GM23338 (cell line): ENCODE data around the gene NPC1L1. TPM values are rescaled to one million over a fixed set of nuclear protein-coding genes. Genes with fewer than 3 reads are reported as not detected.
A peak's percentile ranks its signal among the peaks of the same experiment; 100 is the strongest.

ENCODE experiments used
- ATAC-seq: fragments of 200-7000 bp; cut with Tn5 transposase; 3 replicates; pipeline ENCODE4 v1.9.1; 2020
- DNase-seq: peaks from one replicate; pipeline ENCODE4 v3.0.0-alpha.2; 2015; ENCODE audit warnings: low spot score
- H2AFZ ChIP-seq: fragments of 200-600 bp; sonication (generic); 2 replicates; pipeline ENCODE4 v1.8.0; 2016; ENCODE audit warnings: antibody characterized with exemption, mild to moderate bottlenecking, moderate library complexity
- H3F3A ChIP-seq: fragments of 200-600 bp; sonication (generic); replicated peaks from 2 replicates; pipeline ENCODE4 v1.8.0; 2017; ENCODE audit warnings: antibody characterized with exemption, mixed run types, low read depth
- H3K27ac ChIP-seq: fragments of 200-600 bp; sonication (generic); 2 replicates; pipeline ENCODE4 v1.6.1; 2016; ENCODE audit warnings: low read depth
- H3K27me3 ChIP-seq: fragments of 200-600 bp; sonication (generic); 2 replicates; pipeline ENCODE4 v1.8.0; 2016; ENCODE audit warnings: mild to moderate bottlenecking, mixed run types, moderate library complexity; ENCODE audit not compliant: insufficient read depth
- H3K36me3 ChIP-seq: fragments of 200-600 bp; sonication (generic); 2 replicates; pipeline ENCODE4 v1.8.0; 2016; ENCODE audit warnings: mild to moderate bottlenecking; ENCODE audit not compliant: insufficient read depth
- H3K4me1 ChIP-seq: fragments of 200-600 bp; sonication (generic); 2 replicates; pipeline ENCODE4 v1.8.0; 2016; ENCODE audit warnings: mild to moderate bottlenecking, moderate library complexity; ENCODE audit not compliant: insufficient read depth
- H3K4me2 ChIP-seq: fragments of 200-600 bp; sonication (generic); 2 replicates; pipeline ENCODE4 v1.7.1; 2017; ENCODE audit warnings: mixed run types
- H3K4me3 ChIP-seq: fragments of 200-600 bp; sonication (generic); 2 replicates; pipeline ENCODE4 v1.6.1; 2016; ENCODE audit warnings: mixed run types
- H3K79me2 ChIP-seq: fragments of 200-600 bp; sonication (generic); replicated peaks from 2 replicates; pipeline ENCODE4 v1.8.0; 2017; ENCODE audit warnings: mild to moderate bottlenecking; ENCODE audit not compliant: insufficient read depth
- H3K9me2 ChIP-seq: fragments of 200-600 bp; sonication (generic); 2 replicates; pipeline ENCODE4 v1.8.0; 2017; ENCODE audit not compliant: insufficient read depth
- H4K20me1 ChIP-seq: fragments of 200-600 bp; sonication (generic); replicated peaks from 2 replicates; pipeline ENCODE4 v1.8.0; 2017; ENCODE audit warnings: mild to moderate bottlenecking; ENCODE audit not compliant: insufficient read depth
- H3K27ac Mint-ChIP-seq: 2 replicates; pipeline ENCODE4 v1.8.0; 2020; ENCODE audit warnings: inconsistent platforms, mild to moderate bottlenecking, moderate library complexity, mixed read lengths
- H3K27me3 Mint-ChIP-seq: 3 replicates; pipeline ENCODE4 v1.8.0; 2022; ENCODE audit warnings: low read depth, mild to moderate bottlenecking, moderate library complexity, mixed read lengths, inconsistent platforms; ENCODE audit not compliant: insufficient read depth, poor library complexity
- H3K36me3 Mint-ChIP-seq: 3 replicates; pipeline ENCODE4 v1.8.0; 2021; ENCODE audit warnings: low read depth, mild to moderate bottlenecking, inconsistent platforms, moderate library complexity, mixed read lengths
- H3K4me1 Mint-ChIP-seq: 3 replicates; pipeline ENCODE4 v1.8.0; 2020; ENCODE audit warnings: mild to moderate bottlenecking, inconsistent platforms, mixed read lengths
- H3K4me3 Mint-ChIP-seq: 3 replicates; pipeline ENCODE4 v1.8.0; 2021; ENCODE audit warnings: moderate library complexity, mild to moderate bottlenecking, inconsistent platforms, mixed read lengths
- H3K9me3 Mint-ChIP-seq: 3 replicates; pipeline ENCODE4 v1.8.0; 2020; ENCODE audit warnings: moderate library complexity, mild to moderate bottlenecking, inconsistent platforms, mixed read lengths
- CREB1 ChIP-seq: fragments of 250-450 bp; sonication (Bioruptor Pico); IDR thresholded peaks from 2 replicates; pipeline ENCODE4 v1.5.0; 2020; ENCODE audit warnings: low read depth, mild to moderate bottlenecking, moderate library complexity
- EZH2phosphoT487 ChIP-seq: fragments of 200-600 bp; sonication (generic); IDR thresholded peaks from one replicate; pipeline ENCODE4 v1.8.1; 2018; ENCODE audit warnings: antibody characterized with exemption; ENCODE audit not compliant: unreplicated experiment
- JUNB ChIP-seq: IDR thresholded peaks from one replicate; pipeline ENCODE4 v1.6.1; 2016; ENCODE audit warnings: antibody characterized with exemption; ENCODE audit not compliant: unreplicated experiment
- NANOG ChIP-seq: IDR thresholded peaks from 2 replicates; pipeline ENCODE4 v1.6.1; 2016; ENCODE audit warnings: antibody characterized with exemption, borderline replicate concordance
- POLR2AphosphoS5 ChIP-seq: IDR thresholded peaks from 2 replicates; pipeline ENCODE4 v1.6.1; 2016; ENCODE audit warnings: antibody characterized with exemption, low read depth
- STAT1 ChIP-seq: IDR thresholded peaks from one replicate; pipeline ENCODE4 v1.6.1; 2016; ENCODE audit warnings: antibody characterized with exemption; ENCODE audit not compliant: unreplicated experiment
- ZNF114 ChIP-seq: fragments of 250-450 bp; sonication (Bioruptor Pico); IDR thresholded peaks from 2 replicates; pipeline ENCODE4 v1.5.0; 2020; ENCODE audit warnings: mild to moderate bottlenecking, moderate library complexity
- polyA plus RNA-seq: library from polyadenylated mRNA; unstranded; fragments of >200 nt; fragmentation: Nextera tagmentation; extraction: Ambion mirVana; gene quantifications from 2 replicates; pipeline ENCODE4 v1.2.1, GENCODE V29; 2016
- total RNA-seq: library from RNA; depleted of rRNA; stranded (reverse); fragments of >200 nt; shearing (Covaris generic); gene quantifications from 2 replicates; pipeline ENCODE4 v1.2.3, GENCODE V29; 2014
- TF ChIP-seq, protein P1 (sequence below), 2 experiments: fragments of 200-600 bp in 1 of 2; sonication (generic) in 1 of 2; conservative IDR thresholded peaks; 2 replicates each; pipeline versions ENCODE4 v1.5.1 to v1.6.1; 2016 to 2017; ENCODE audit warnings: antibody characterized with exemption in 2 of 2, low read depth in 2 of 2, mild to moderate bottlenecking in 2 of 2, moderate library complexity in 1 of 2
- TF ChIP-seq, protein P2 (sequence below): IDR thresholded peaks from 2 replicates; pipeline ENCODE4 v1.6.1; 2016; ENCODE audit warnings: antibody characterized with exemption

NPC1L1 gene
- total and polyA plus RNA-seq, 2 experiments from 2014 or later, result 0.03 TPM; not detected in 1

DNA sequence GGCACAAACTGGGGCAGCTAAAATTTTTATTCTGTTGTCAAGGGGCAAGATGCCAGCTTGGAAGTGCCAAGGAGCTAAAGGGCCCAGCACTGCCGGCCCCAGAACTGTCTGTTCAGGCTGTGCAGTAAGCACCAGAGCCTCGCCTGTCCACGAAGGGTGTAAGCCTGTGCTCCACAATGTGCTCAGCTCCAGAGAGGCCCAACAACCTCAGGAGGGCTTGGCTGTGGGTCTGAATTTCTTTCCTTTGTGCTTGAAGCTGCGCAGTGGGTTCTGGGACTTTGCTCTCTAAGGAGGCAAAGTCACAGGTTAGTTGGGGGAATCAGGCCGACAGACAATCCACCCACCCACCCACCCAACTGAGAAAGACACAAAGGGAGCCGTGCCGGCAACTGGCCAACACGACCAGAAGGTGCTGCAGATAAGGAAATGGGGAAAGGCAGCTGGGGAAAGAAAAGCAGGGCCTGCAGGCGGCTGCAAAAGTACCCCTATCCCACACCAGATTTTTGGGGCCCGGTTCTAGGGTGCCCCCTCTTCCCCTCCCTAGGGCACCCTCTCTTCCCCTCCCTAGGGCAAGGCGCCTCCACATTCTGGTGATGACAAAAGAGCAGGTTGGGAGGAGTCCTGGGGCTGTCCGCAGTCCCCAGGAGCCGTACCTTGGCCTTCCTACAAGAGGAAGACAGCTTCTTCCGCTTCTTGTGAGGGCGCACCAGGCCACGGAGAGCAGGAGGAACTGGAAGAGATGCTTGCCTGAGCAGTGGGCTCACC, 24.8 kb upstream of the NPC1L1 start:
- no peaks in the 10 kb centered on the region for H3K79me2 ChIP-seq
- H3K27ac ChIP-seq, result no peak overlapping the region

GRCh38 chr7:44565097-44565794, 24.1 kb upstream of the NPC1L1 start:
- H3K4me1 Mint-ChIP-seq, result peaks cover 5% of the 10 kb centered on the region
- H3K27me3 Mint-ChIP-seq, result peaks cover 21% of the 10 kb centered on the region
- no peaks in the 10 kb centered on the region for H3K79me2 ChIP-seq
- no peaks in the 10 kb centered on the region for H3K9me3 Mint-ChIP-seq
- peaks cover 66% of the 10 kb centered on the region for H3K36me3 Mint-ChIP-seq
- H3K36me3 ChIP-seq, result peaks cover 31% of the 10 kb centered on the region
- H3K4me2 ChIP-seq, result no peak overlapping the region
- no peaks in the 10 kb centered on the region for H3K4me1 ChIP-seq
- no peaks in the 10 kb centered on the region for H4K20me1 ChIP-seq
- no peaks in the 10 kb centered on the region for H3K27me3 ChIP-seq
- TF ChIP-seq, protein P1, sequence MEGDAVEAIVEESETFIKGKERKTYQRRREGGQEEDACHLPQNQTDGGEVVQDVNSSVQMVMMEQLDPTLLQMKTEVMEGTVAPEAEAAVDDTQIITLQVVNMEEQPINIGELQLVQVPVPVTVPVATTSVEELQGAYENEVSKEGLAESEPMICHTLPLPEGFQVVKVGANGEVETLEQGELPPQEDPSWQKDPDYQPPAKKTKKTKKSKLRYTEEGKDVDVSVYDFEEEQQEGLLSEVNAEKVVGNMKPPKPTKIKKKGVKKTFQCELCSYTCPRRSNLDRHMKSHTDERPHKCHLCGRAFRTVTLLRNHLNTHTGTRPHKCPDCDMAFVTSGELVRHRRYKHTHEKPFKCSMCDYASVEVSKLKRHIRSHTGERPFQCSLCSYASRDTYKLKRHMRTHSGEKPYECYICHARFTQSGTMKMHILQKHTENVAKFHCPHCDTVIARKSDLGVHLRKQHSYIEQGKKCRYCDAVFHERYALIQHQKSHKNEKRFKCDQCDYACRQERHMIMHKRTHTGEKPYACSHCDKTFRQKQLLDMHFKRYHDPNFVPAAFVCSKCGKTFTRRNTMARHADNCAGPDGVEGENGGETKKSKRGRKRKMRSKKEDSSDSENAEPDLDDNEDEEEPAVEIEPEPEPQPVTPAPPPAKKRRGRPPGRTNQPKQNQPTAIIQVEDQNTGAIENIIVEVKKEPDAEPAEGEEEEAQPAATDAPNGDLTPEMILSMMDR (conservative IDR thresholded peaks at IDR 0.05; ENCODE audit: low read depth in 2 of 2), result peak; percentile 79 to 86
- TF ChIP-seq EZH2phosphoT487, result no peak
- peak; percentile 76 for DNase-seq
- no peaks in the 10 kb centered on the region for H3K9me2 ChIP-seq
- no peak overlapping the region for H3K4me3 ChIP-seq
- no peak overlapping the region for H2AFZ ChIP-seq
- no peak overlapping the region for H3K27ac ChIP-seq
- H3K4me3 Mint-ChIP-seq, result no peak overlapping the region
- peak; percentile 88 for ATAC-seq
- H3F3A ChIP-seq, result peaks cover 12% of the 10 kb centered on the region; the same call in 1 of the 2 replicates
- H3K27ac Mint-ChIP-seq, result no peak overlapping the region

More for the DNA sequence above, 24.8 kb upstream of the NPC1L1 start:
- no peak overlapping the region for H3K4me3 ChIP-seq
- no peaks in the 10 kb centered on the region for H3K9me2 ChIP-seq
- H2AFZ ChIP-seq, result no peak overlapping the region
- no peaks in the 10 kb centered on the region for H3K4me1 ChIP-seq
- DNase-seq (no peak), ATAC-seq (peak; percentile 51)
- H3K4me2 ChIP-seq, result no peak overlapping the region
- H4K20me1 ChIP-seq, result no peaks in the 10 kb centered on the region
- H3K27me3 Mint-ChIP-seq, result peaks cover 18% of the 10 kb centered on the region
- H3F3A ChIP-seq, result peaks cover 12% of the 10 kb centered on the region; the same call in 1 of the 2 replicates
- H3K27me3 ChIP-seq, result no peaks in the 10 kb centered on the region
- H3K4me1 Mint-ChIP-seq, result peaks cover 5% of the 10 kb centered on the region
- TF ChIP-seq, protein P1 (conservative IDR thresholded peaks at IDR 0.05; ENCODE audit: low read depth in 2 of 2), result no peak
- no peak overlapping the region for H3K4me3 Mint-ChIP-seq
- peaks cover 74% of the 10 kb centered on the region for H3K36me3 Mint-ChIP-seq
- H3K36me3 ChIP-seq, result peaks cover 35% of the 10 kb centered on the region
- H3K9me3 Mint-ChIP-seq, result no peaks in the 10 kb centered on the region
- no peak overlapping the region for H3K27ac Mint-ChIP-seq

DNA sequence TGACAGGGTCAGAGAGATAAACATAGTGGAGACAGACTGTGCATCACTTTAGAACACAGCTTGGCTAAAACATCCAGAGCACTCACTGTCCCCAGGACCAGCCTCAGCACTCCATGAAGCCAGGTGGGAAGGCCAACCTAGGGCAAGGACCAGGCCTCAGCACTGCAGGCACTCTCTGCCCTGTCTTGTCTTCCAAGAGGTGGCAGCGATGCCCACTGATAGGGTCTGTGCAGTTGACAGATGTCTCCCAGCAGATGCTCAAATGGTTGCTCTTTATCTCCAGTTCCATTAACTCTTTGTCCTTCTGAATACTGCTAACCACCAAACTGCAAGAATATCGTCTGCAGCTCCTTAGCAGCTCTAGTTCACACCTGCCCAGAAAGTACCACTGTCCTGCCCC, 23.5 kb upstream of the NPC1L1 start:
- H4K20me1 ChIP-seq, result no peaks in the 10 kb centered on the region
- H3K27me3 Mint-ChIP-seq, result peaks cover 21% of the 10 kb centered on the region
- no peak overlapping the region for H3K4me2 ChIP-seq
- no peaks in the 10 kb centered on the region for H3K4me1 ChIP-seq
- DNase-seq (no peak), ATAC-seq (no peak)
- no peak overlapping the region for H2AFZ ChIP-seq
- H3K27ac ChIP-seq, result no peak overlapping the region
- peaks cover 12% of the 10 kb centered on the region; the same call in 1 of the 2 replicates for H3F3A ChIP-seq
- H3K4me3 ChIP-seq, result no peak overlapping the region
- H3K9me2 ChIP-seq, result no peaks in the 10 kb centered on the region
- no peak overlapping the region for H3K4me3 Mint-ChIP-seq
- no peaks in the 10 kb centered on the region for H3K9me3 Mint-ChIP-seq
- peaks cover 5% of the 10 kb centered on the region for H3K4me1 Mint-ChIP-seq
- H3K79me2 ChIP-seq, result no peaks in the 10 kb centered on the region
- peaks cover 60% of the 10 kb centered on the region for H3K36me3 Mint-ChIP-seq
- peaks cover 24% of the 10 kb centered on the region for H3K36me3 ChIP-seq
- H3K27ac Mint-ChIP-seq, result no peak overlapping the region
- no peaks in the 10 kb centered on the region for H3K27me3 ChIP-seq
- TF ChIP-seq NANOG (no peak), POLR2AphosphoS5 (no peak), ZNF114 (CRISPR knock-in tag) (no peak), EZH2phosphoT487 (no peak), CREB1 (CRISPR knock-in tag) (no peak), JUNB (no peak), STAT1 (no peak)
- TF ChIP-seq, protein P2, sequence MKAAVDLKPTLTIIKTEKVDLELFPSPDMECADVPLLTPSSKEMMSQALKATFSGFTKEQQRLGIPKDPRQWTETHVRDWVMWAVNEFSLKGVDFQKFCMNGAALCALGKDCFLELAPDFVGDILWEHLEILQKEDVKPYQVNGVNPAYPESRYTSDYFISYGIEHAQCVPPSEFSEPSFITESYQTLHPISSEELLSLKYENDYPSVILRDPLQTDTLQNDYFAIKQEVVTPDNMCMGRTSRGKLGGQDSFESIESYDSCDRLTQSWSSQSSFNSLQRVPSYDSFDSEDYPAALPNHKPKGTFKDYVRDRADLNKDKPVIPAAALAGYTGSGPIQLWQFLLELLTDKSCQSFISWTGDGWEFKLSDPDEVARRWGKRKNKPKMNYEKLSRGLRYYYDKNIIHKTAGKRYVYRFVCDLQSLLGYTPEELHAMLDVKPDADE, result no peak
